GM21360 (cell line): ENCODE data around the gene EZR.

Experiments used
- ATAC-seq: cut with Tn5 transposase; IDR thresholded peaks from one replicate; pipeline ENCODE4 v1.9.1; 2021; ENCODE audit warnings: mild to moderate bottlenecking, moderate library complexity; ENCODE audit not compliant: unreplicated experiment

Gene EZR

DNA sequence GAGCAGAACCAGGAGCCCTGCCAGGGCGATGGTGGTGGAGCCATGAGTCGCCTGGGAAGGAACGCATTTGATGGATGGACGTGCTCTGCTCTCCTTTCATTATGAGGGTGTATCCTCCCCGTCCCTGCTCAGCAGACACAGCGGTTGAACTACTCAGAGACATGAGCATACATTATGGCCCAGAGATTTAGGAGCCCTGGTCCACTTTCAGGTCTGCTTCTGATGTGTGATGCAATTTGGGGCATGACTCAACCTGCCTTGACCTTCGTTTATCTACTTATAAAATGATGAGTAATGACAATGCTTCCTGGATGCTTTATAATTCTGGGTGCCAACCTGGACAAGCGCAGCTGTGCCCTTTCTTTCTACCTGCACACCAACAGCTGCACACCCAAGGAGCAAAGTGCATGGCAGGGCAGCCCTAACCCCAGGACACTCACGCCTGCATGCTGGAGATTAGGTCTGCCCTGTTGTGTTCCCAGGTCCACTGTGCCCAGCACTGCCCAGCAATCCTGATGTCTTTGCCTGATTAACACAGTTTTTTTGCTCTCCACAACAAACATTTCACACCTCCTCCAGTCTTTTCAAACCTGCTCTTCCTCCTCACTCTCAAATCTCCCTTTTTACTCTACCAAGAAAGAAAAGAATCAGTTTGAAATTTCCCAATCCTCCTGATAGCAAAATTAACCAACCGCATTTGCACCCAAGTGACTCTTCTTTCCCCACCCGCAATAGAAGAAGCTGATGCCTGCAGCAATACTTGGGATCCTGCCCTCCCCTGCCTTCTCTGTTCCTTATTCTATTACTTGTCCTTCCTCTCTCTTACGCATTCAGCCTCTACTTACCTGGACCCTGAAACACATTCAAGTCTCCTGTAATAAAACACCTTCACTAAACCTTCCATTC, 81.2 kb downstream of the EZR start:
- no peak for ATAC-seq

DNA sequence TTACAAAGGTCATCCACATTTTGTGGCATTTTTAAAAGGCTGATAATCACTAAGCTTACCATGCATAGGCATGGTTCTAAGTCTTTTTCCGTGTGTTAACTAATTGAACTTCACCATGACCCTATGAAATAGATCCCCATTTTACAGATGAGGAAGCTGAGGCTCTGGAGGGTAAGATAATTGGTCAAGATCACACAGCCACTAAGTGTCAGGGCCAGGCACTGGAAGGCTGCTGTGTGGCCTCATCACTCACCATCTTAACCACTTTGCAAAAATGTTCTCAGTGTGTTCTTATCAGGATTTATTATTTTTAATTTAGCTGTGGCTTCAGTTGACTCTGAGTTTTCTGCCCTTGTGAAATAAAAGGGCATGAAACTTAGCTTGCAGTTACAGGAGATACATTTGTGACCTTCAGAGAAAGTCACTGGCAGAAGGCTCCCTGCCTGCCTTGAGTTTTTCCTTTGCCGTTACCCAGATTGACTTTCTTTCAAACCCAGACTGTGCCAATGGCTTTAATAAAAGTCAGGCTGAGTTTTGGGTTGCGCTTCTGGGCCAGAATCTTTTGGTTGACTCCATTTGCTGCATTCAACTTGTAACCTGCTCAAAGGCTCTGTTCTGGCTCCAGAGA, 82.0 kb downstream of the EZR start:
- ATAC-seq = no peak

GRCh38 chr6:158735009-158735408, 84.2 kb downstream of the EZR start:
- ATAC-seq = no peak

DNA sequence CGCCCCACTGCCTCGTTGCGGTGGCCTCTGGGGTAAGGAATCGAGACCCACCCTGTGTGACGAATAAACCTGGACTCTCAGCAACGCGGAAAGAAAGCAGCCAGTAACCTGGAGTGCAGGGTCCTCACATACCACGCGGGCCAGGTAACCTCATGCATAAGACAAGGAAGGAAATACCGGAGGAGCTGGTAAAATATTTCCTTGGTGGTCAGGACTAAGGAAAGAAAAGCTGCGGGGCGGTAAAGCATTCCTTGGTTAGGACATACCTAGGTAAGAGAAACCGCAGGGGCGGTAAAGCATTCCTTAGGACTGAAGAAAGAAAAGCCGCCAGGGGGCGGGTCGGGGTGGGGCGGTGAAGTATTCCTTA, 88.6 kb downstream of the EZR start:
- ATAC-seq = no peak

- ATAC-seq = no peak
These were observed 89.1 kb downstream of the EZR start for GRCh38 chr6:158729906-158730540.

DNA sequence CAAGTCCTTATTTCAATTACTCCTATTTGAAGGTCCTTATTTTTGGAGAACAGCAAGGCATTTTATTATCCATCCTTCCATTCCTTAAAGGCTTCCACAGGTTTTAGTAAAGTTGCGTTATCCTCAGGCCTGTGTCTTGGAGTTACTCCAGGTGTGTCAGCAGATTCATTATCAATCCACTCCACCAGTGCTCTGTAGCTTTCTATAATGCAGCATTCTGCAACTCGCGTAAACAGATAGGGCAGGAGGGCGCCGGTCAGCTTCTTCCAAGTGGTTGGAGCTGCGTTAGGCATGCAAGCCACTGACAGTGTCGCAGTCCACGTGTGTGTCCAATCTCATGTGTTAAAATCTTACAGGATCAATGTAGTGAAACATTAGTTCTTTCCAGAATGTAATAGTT, 93.5 kb downstream of the EZR start:
- ATAC-seq = no peak

DNA sequence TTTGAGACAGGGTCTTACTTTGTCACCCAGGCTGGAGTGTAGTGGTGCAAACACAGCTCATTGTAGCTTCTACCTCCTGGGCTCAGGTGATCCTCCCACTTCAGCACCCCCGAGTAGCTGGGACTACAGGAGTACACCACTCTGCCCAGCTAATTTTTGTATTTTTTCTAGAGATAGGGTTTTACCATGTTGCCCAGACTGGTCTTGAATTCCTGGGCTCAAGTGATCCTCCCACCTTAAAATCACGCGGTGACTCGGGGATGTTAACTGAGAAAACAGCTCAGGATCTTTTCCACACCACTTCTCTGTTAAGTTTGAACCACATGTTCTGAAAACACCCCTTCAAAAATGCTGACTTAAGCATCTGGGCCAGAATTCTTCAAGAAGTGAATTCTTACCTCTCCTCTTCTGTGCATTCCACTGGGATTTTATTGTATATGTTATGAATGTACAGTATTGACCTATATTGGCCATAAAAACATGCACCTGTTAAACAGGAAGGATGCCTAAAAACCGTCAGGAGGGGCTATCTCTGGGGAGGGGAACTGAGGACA, 96.9 kb downstream of the EZR start:
- no peak for ATAC-seq

DNA sequence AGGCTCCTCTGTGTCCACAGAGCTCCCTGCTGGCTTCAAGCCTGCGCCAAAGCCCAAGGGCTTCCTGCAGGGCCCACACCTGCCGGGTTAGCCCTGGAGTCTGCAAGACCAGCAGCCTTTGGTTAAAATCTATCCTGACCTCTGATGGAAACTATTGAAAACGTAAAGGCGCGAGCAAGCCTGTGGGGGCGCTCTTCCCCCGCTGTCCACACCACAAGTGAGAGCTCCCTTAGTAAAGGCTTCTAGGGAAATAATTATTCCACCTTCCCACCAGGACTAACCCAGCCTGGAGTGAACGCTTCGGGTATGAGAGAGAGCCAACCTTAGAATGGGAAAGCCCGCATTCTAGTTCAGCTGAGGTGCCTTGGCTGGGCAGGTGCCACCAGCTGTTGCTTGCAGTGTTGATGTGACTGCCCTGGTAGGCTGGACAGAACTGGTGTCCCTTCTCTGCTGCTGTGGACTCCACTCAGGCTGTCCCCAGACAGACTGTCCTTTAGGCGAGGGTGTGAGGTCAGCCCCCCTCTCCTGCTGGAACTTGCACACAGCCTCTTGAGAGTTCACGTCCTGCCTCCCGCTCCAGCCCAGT, 100.6 kb downstream of the EZR start:
- no peak for ATAC-seq

- peak; percentile 60 for ATAC-seq
These were observed 101.5 kb downstream of the EZR start for GRCh38 chr6:158717341-158718330.
